ENCODE measurements around the gene STK33.

Gene STK33

DNA sequence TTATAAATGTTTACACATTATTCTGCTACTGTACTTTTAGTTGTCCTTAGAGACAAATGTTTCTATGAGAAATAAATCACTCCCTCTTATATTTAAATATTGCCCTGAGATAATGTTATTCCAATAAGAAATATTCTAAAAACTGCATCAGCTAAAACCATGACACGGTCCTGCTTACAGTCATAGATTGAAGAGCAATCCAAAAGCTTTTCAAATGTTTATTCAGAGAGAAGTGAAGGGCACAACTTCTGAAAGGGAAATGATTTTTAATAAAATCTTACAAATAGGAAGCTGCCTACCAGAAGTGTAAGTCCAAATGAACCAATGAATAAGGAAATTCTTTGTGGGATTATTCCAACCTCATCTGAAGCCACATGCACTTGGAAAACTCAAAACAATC, 49.2 kb downstream of the STK33 start:
- Histone ChIP-seq H3K4me1 (ENCODE audit: control insufficient read depth, insufficient read depth, low read length) (no peaks in the 10 kb centered on the region), H3K9ac (ENCODE audit: low read length in 2 of 2) (no peak overlapping the region), H3K27me3 (ENCODE audit: control insufficient read depth in 1 of 2, insufficient read depth in 2 of 2, low read length in 2 of 2) (no peaks in the 10 kb centered on the region), H3K9me3 (ENCODE audit: control insufficient read depth in 2 of 2, low read length in 2 of 2) (no peaks in the 10 kb centered on the region), H3K36me3 (ENCODE audit: control insufficient read depth in 2 of 2, insufficient read depth in 2 of 2, low read length in 2 of 2) (no peaks in the 10 kb centered on the region), H3K27ac (ENCODE audit: low read length) (no peak overlapping the region), H3K4me3 (ENCODE audit: low read length in 2 of 2) (no peak overlapping the region)

- no peak overlapping the region for H3K4me3 ChIP-seq (ENCODE audit: low read length in 2 of 2)
- no peak overlapping the region for H3K27ac ChIP-seq (ENCODE audit: low read length)
- H3K36me3 ChIP-seq (ENCODE audit: control insufficient read depth in 2 of 2, insufficient read depth in 2 of 2, low read length in 2 of 2): no peaks in the 10 kb centered on the region
- H3K27me3 ChIP-seq (ENCODE audit: control insufficient read depth in 1 of 2, insufficient read depth in 2 of 2, low read length in 2 of 2): no peaks in the 10 kb centered on the region
- H3K9ac ChIP-seq (ENCODE audit: low read length in 2 of 2): no peak overlapping the region
- H3K4me1 ChIP-seq (ENCODE audit: control insufficient read depth, insufficient read depth, low read length): no peaks in the 10 kb centered on the region
- H3K9me3 ChIP-seq (ENCODE audit: control insufficient read depth in 2 of 2, low read length in 2 of 2): no peaks in the 10 kb centered on the region
Measured at GRCh38 chr11:8543278-8543677, 50.8 kb downstream of the STK33 start.

DNA sequence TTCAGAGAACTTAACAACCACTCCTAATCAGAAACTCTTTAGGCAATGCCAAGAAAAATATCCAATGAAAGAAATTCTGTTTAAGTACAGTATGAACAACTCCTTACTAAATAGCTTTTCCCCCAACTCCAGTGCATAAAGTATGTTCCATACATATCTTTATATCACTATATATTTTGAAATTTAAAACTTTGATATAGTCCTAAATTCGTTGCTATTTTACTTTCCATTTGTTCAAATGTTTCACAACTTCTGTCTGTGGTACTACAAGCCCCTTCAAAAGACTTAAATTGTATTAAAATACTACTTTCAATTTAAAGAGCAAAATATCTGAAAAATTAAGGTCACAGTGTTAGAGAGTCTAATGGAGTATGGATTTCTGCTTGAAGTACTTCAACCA, 52.6 kb downstream of the STK33 start:
- Histone ChIP-seq H3K27ac (ENCODE audit: low read length) (no peak overlapping the region), H3K9ac (ENCODE audit: low read length in 2 of 2) (no peak overlapping the region), H3K9me3 (ENCODE audit: control insufficient read depth in 2 of 2, low read length in 2 of 2) (no peaks in the 10 kb centered on the region), H3K27me3 (ENCODE audit: control insufficient read depth in 1 of 2, insufficient read depth in 2 of 2, low read length in 2 of 2) (no peaks in the 10 kb centered on the region), H3K4me3 (ENCODE audit: low read length in 2 of 2) (no peak overlapping the region), H3K36me3 (ENCODE audit: control insufficient read depth in 2 of 2, insufficient read depth in 2 of 2, low read length in 2 of 2) (no peaks in the 10 kb centered on the region), H3K4me1 (ENCODE audit: control insufficient read depth, insufficient read depth, low read length) (no peaks in the 10 kb centered on the region)

- Histone ChIP-seq H3K4me1 (ENCODE audit: control insufficient read depth, insufficient read depth, low read length) (peaks cover 6% of the 10 kb centered on the region), H3K27me3 (ENCODE audit: control insufficient read depth in 1 of 2, insufficient read depth in 2 of 2, low read length in 2 of 2) (no peaks in the 10 kb centered on the region), H3K4me3 (ENCODE audit: low read length in 2 of 2) (no peak overlapping the region), H3K36me3 (ENCODE audit: control insufficient read depth in 2 of 2, insufficient read depth in 2 of 2, low read length in 2 of 2) (no peaks in the 10 kb centered on the region), H3K9me3 (ENCODE audit: control insufficient read depth in 2 of 2, low read length in 2 of 2) (no peaks in the 10 kb centered on the region), H3K9ac (ENCODE audit: low read length in 2 of 2) (no peak overlapping the region), H3K27ac (ENCODE audit: low read length) (no peak overlapping the region)
Measured at GRCh38 chr11:8533332-8533731, 60.7 kb downstream of the STK33 start.

DNA sequence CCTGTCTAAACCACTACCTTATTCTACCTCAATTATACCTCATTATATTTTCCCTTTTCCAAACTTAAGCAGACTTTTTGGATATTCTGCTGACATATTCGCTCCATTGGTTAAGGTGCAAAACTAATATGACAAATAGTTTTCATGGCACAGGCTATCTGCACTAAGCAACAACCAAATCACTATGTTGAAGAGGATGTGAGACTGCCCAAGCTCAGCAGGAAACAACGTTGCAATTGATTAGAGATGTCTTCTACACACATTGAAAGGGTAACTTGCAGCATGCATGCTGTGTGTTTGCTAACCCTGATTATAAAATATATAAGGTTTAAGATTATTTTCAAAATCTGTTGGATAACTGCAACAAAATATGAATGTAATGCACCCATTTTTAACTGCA, 61.6 kb downstream of the STK33 start:
- Histone ChIP-seq H3K36me3 (ENCODE audit: control insufficient read depth in 2 of 2, insufficient read depth in 2 of 2, low read length in 2 of 2) (no peaks in the 10 kb centered on the region), H3K27me3 (ENCODE audit: control insufficient read depth in 1 of 2, insufficient read depth in 2 of 2, low read length in 2 of 2) (no peaks in the 10 kb centered on the region), H3K4me3 (ENCODE audit: low read length in 2 of 2) (no peak overlapping the region), H3K27ac (ENCODE audit: low read length) (no peak overlapping the region), H3K9me3 (ENCODE audit: control insufficient read depth in 2 of 2, low read length in 2 of 2) (no peaks in the 10 kb centered on the region), H3K4me1 (ENCODE audit: control insufficient read depth, insufficient read depth, low read length) (peaks cover 6% of the 10 kb centered on the region), H3K9ac (ENCODE audit: low read length in 2 of 2) (no peak overlapping the region)

- no peaks in the 10 kb centered on the region for H3K36me3 ChIP-seq (ENCODE audit: control insufficient read depth in 2 of 2, insufficient read depth in 2 of 2, low read length in 2 of 2)
Measured at GRCh38 chr11:8531982-8532381, 62.0 kb downstream of the STK33 start.

DNA sequence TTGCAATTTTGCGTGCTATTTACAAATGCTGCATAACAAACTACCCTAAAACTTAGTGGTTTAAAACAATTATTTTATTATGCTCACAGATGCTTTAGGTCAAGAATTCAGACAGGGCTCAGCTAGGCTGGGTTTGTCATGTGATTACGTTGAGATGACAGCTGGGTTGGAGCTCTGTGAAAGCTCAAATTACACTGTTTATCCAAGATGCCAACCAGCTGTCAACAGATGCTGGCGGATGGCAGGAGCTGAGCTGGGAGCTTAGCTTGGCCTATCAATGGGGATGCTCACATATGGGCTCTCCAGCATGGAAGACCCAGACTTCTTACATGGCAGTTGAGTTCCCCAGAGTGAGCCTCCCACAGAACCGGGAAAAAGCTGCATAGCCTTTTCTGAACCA, 62.7 kb downstream of the STK33 start:
- Histone ChIP-seq H3K9me3 (ENCODE audit: control insufficient read depth in 2 of 2, low read length in 2 of 2) (no peaks in the 10 kb centered on the region), H3K9ac (ENCODE audit: low read length in 2 of 2) (no peak overlapping the region), H3K27me3 (ENCODE audit: control insufficient read depth in 1 of 2, insufficient read depth in 2 of 2, low read length in 2 of 2) (no peaks in the 10 kb centered on the region), H3K27ac (ENCODE audit: low read length) (no peak overlapping the region), H3K4me1 (ENCODE audit: control insufficient read depth, insufficient read depth, low read length) (peaks cover 6% of the 10 kb centered on the region), H3K36me3 (ENCODE audit: control insufficient read depth in 2 of 2, insufficient read depth in 2 of 2, low read length in 2 of 2) (no peaks in the 10 kb centered on the region), H3K4me3 (ENCODE audit: low read length in 2 of 2) (no peak overlapping the region)

More at GRCh38 chr11:8531982-8532381, 62.0 kb downstream of the STK33 start:
- H3K9me3 ChIP-seq (ENCODE audit: control insufficient read depth in 2 of 2, low read length in 2 of 2): no peaks in the 10 kb centered on the region
- H3K4me3 ChIP-seq (ENCODE audit: low read length in 2 of 2): no peak overlapping the region
- peaks cover 6% of the 10 kb centered on the region for H3K4me1 ChIP-seq (ENCODE audit: control insufficient read depth, insufficient read depth, low read length)
- H3K27ac ChIP-seq (ENCODE audit: low read length): no peak overlapping the region
- H3K27me3 ChIP-seq (ENCODE audit: control insufficient read depth in 1 of 2, insufficient read depth in 2 of 2, low read length in 2 of 2): no peaks in the 10 kb centered on the region
- H3K9ac ChIP-seq (ENCODE audit: low read length in 2 of 2): no peak overlapping the region

DNA sequence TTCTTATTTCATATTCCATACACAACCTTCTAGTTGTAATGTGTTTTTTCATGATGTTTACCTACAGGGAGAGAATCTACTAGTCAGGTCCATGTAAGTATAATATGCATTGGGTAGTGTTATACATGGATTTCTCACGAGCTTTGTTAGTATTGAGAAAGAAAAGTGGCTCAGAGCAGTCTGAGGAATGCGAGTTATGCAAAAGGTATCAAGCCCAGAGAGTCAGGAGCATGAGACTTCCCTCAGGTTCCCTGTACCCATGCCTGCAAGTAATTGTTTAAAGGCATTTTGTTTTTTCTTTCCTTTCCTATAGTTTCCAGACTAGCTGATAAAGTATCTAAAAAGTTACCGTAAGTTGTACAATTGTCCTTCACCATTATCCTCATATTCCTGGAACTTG, 66.1 kb downstream of the STK33 start:
- Histone ChIP-seq H3K4me1 (ENCODE audit: control insufficient read depth, insufficient read depth, low read length) (peaks cover 6% of the 10 kb centered on the region), H3K9me3 (ENCODE audit: control insufficient read depth in 2 of 2, low read length in 2 of 2) (no peaks in the 10 kb centered on the region), H3K27me3 (ENCODE audit: control insufficient read depth in 1 of 2, insufficient read depth in 2 of 2, low read length in 2 of 2) (no peaks in the 10 kb centered on the region), H3K27ac (ENCODE audit: low read length) (no peak overlapping the region), H3K4me3 (ENCODE audit: low read length in 2 of 2) (no peak overlapping the region), H3K36me3 (ENCODE audit: control insufficient read depth in 2 of 2, insufficient read depth in 2 of 2, low read length in 2 of 2) (no peaks in the 10 kb centered on the region), H3K9ac (ENCODE audit: low read length in 2 of 2) (no peak overlapping the region)

- Histone ChIP-seq H3K36me3 (ENCODE audit: control insufficient read depth in 2 of 2, insufficient read depth in 2 of 2, low read length in 2 of 2) (no peaks in the 10 kb centered on the region), H3K4me3 (ENCODE audit: low read length in 2 of 2) (no peak overlapping the region), H3K9ac (ENCODE audit: low read length in 2 of 2) (no peak overlapping the region), H3K27me3 (ENCODE audit: control insufficient read depth in 1 of 2, insufficient read depth in 2 of 2, low read length in 2 of 2) (no peaks in the 10 kb centered on the region), H3K27ac (ENCODE audit: low read length) (no peak overlapping the region), H3K9me3 (ENCODE audit: control insufficient read depth in 2 of 2, low read length in 2 of 2) (no peaks in the 10 kb centered on the region), H3K4me1 (ENCODE audit: control insufficient read depth, insufficient read depth, low read length) (no peaks in the 10 kb centered on the region)
Measured at GRCh38 chr11:8523396-8523795, 70.6 kb downstream of the STK33 start.

- Histone ChIP-seq H3K9ac (ENCODE audit: low read length in 2 of 2) (no peak overlapping the region), H3K4me3 (ENCODE audit: low read length in 2 of 2) (no peak overlapping the region), H3K27me3 (ENCODE audit: control insufficient read depth in 1 of 2, insufficient read depth in 2 of 2, low read length in 2 of 2) (no peaks in the 10 kb centered on the region), H3K27ac (ENCODE audit: low read length) (no peak overlapping the region), H3K36me3 (ENCODE audit: control insufficient read depth in 2 of 2, insufficient read depth in 2 of 2, low read length in 2 of 2) (no peaks in the 10 kb centered on the region), H3K9me3 (ENCODE audit: control insufficient read depth in 2 of 2, low read length in 2 of 2) (no peaks in the 10 kb centered on the region), H3K4me1 (ENCODE audit: control insufficient read depth, insufficient read depth, low read length) (no peaks in the 10 kb centered on the region)
Measured at GRCh38 chr11:8512547-8512946, 81.5 kb downstream of the STK33 start.

- Histone ChIP-seq H3K27me3 (ENCODE audit: control insufficient read depth in 1 of 2, insufficient read depth in 2 of 2, low read length in 2 of 2) (no peaks in the 10 kb centered on the region), H3K36me3 (ENCODE audit: control insufficient read depth in 2 of 2, insufficient read depth in 2 of 2, low read length in 2 of 2) (no peaks in the 10 kb centered on the region), H3K9ac (ENCODE audit: low read length in 2 of 2) (no peak overlapping the region), H3K9me3 (ENCODE audit: control insufficient read depth in 2 of 2, low read length in 2 of 2) (no peaks in the 10 kb centered on the region), H3K4me3 (ENCODE audit: low read length in 2 of 2) (no peak overlapping the region), H3K4me1 (ENCODE audit: control insufficient read depth, insufficient read depth, low read length) (peaks cover 2% of the 10 kb centered on the region), H3K27ac (ENCODE audit: low read length) (peak overlapping the region; percentile 1)
Measured at GRCh38 chr11:8503910-8504364, 90.1 kb downstream of the STK33 start.
